Measurements from ENCODE around the gene SSTR4.
"Not testable (repeated sequence)": the region's sequence is repeated elsewhere in the genome, so short reads cannot be mapped to it uniquely, and the experiment has no call there.

The SSTR4 gene

GRCh38 chr20:23034721-23035671 lies at the start of gene SSTR4:
Gene SSTR4, plus strand, starts transcription at chr20:23035312. Its CDS starts 172 bp downstream, at chr20:23035484.
- DNase-seq: no peak

- DNase-seq: no peak
Measured at GRCh38 chr20:22986601-22987000, 48.5 kb upstream of the SSTR4 start.

- DNase-seq: not testable (repeated sequence)
Measured at GRCh38 chr20:22991424-22991823, 43.7 kb upstream of the SSTR4 start.

GRCh38 chr20:22993823-22994222 lies 41.3 kb upstream of the SSTR4 start:
- no peak for DNase-seq

GRCh38 chr20:22995923-22996322 lies 39.2 kb upstream of the SSTR4 start:
- no peak for DNase-seq

GRCh38 chr20:22998476-22998875 lies 36.6 kb upstream of the SSTR4 start:
- DNase-seq: no peak

GRCh38 chr20:22999756-23000155 lies 35.4 kb upstream of the SSTR4 start:
- DNase-seq: no peak

GRCh38 chr20:23000232-23000947 lies 34.7 kb upstream of the SSTR4 start:
- DNase-seq: no peak

- no peak for DNase-seq
Measured at GRCh38 chr20:23002276-23002675, 32.8 kb upstream of the SSTR4 start.

- no peak for DNase-seq
Measured at GRCh38 chr20:23003077-23003635, 32.0 kb upstream of the SSTR4 start.

- no peak for DNase-seq
Measured at GRCh38 chr20:23003881-23004460, 31.1 kb upstream of the SSTR4 start.

GRCh38 chr20:23005776-23006175 lies 29.3 kb upstream of the SSTR4 start:
- no peak for DNase-seq

- DNase-seq: no peak
Measured at GRCh38 chr20:23007462-23007861, 27.6 kb upstream of the SSTR4 start.

GRCh38 chr20:23007886-23008655 lies 27.0 kb upstream of the SSTR4 start:
- DNase-seq: no peak

GRCh38 chr20:23008667-23009066 lies 26.4 kb upstream of the SSTR4 start:
- no peak for DNase-seq

- DNase-seq: no peak
Measured at GRCh38 chr20:23009636-23010035, 25.5 kb upstream of the SSTR4 start.

- no peak for DNase-seq
Measured at GRCh38 chr20:23010096-23010495, 25.0 kb upstream of the SSTR4 start.

- DNase-seq: no peak
Measured at GRCh38 chr20:23011008-23011721, 23.9 kb upstream of the SSTR4 start.

GRCh38 chr20:23013429-23013828 lies 21.7 kb upstream of the SSTR4 start:
- no peak for DNase-seq

GRCh38 chr20:23017516-23017915 lies 17.6 kb upstream of the SSTR4 start:
- DNase-seq: no peak

- no peak for DNase-seq
Measured at GRCh38 chr20:23018432-23018831, 16.7 kb upstream of the SSTR4 start.

- DNase-seq: no peak
Measured at GRCh38 chr20:23018941-23019340, 16.2 kb upstream of the SSTR4 start.
